K562 (cell line): ENCODE measurements around the gene HOXB4. TPM values are rescaled to one million over a fixed set of nuclear protein-coding genes. Genes with fewer than 3 reads are reported as not detected.

Experiments
- ATAC-seq: fragments of 200-7000 bp; cut with Tn5 transposase; 3 replicates; pipeline ENCODE4 v1.9.1; 2020; ENCODE audit warnings: moderate library complexity
- BruUV-seq: library from RNA; stranded (reverse); fragments of 400-500 nt; replicated peaks from 2 replicates; lab custom pipeline; 2021; lab: Mats Ljungman, UMichigan
- CTCF ChIA-PET: fragments of 300-600 bp; formaldehyde crosslinking; extraction: SDS; loops from one replicate; lab custom pipeline; 2021; ENCODE audit warnings: low intra/inter-chr PET ratio; lab: Yijun Ruan, JAX
- POLR2A ChIA-PET: fragments of 300-600, 350-650 bp; sonication (Branson Sonifier 250); formaldehyde crosslinking; extraction: SDS; loops from one replicate; lab custom pipeline; 2021; ENCODE audit warnings: antibody characterized with exemption, inconsistent platforms; lab: Yijun Ruan, JAX
- DNase-seq, 4 experiments: peaks; one replicate each; pipeline versions ENCODE4 v3.0.0 to v3.0.0-alpha.2; 2011 to 2018; ENCODE audit warnings: low spot score in 3 of 4, mixed read lengths in 3 of 4; ENCODE audit errors: extremely low read depth in 1 of 4
- FAIRE-seq: peaks from 2 replicates; lab custom pipeline; 2011; peaks lifted over from hg19 to GRCh38; lab: Jason Lieb, UNC
- H2AFZ ChIP-seq: 2 replicates; pipeline ENCODE4 v1.6.0; 2011; ENCODE audit warnings: low read depth, low read length, control low read depth, inconsistent platforms
- H3K27ac ChIP-seq: fragments of 200-600 bp; 3 replicates; pipeline ENCODE4 v1.8.0; 2011; ENCODE audit warnings: low read depth, mild to moderate bottlenecking, control low read depth, inconsistent platforms, low read length, moderate library complexity, mixed read lengths; ENCODE audit errors: extremely low read depth
- H3K27me3 ChIP-seq, 2 experiments: fragments of 300-600 bp in 1 of 2; 2 replicates in 1 of 2; 3 replicates in 1 of 2; pipeline versions ENCODE4 v1.6.0 to v1.8.0; 2011; ENCODE audit warnings: inconsistent platforms in 2 of 2, low read length in 2 of 2, mild to moderate bottlenecking in 1 of 2, mixed read lengths in 1 of 2, moderate library complexity in 1 of 2; ENCODE audit not compliant: control insufficient read depth in 2 of 2, insufficient read depth in 2 of 2
- H3K36me3 ChIP-seq: fragments of 300-600 bp; 3 replicates; pipeline ENCODE4 v1.8.0; 2011; ENCODE audit warnings: mild to moderate bottlenecking, low read length, inconsistent platforms; ENCODE audit not compliant: control insufficient read depth, insufficient read depth
- H3K4me1 ChIP-seq, 2 experiments: fragments of 200-600 bp in 1 of 2; replicated peaks in 1 of 2; 2 replicates in 1 of 2; 3 replicates in 1 of 2; pipeline versions ENCODE4 v1.5.1 to v1.8.0; 2011; ENCODE audit warnings: inconsistent platforms in 2 of 2, low read length in 2 of 2, mild to moderate bottlenecking in 1 of 2, mixed read lengths in 1 of 2, moderate library complexity in 1 of 2; ENCODE audit not compliant: control insufficient read depth in 2 of 2, insufficient read depth in 2 of 2
- H3K4me2 ChIP-seq: 2 replicates; pipeline ENCODE4 v1.6.1; 2011; ENCODE audit warnings: low read length, control low read depth, inconsistent platforms, mixed read lengths; ENCODE audit not compliant: insufficient read depth
- H3K4me3 ChIP-seq: fragments of 200-600 bp; sonication (generic), shearing (Covaris generic); 2 replicates; pipeline ENCODE4 v1.5.1; 2016; ENCODE audit warnings: control low read depth, inconsistent platforms
- H3K79me2 ChIP-seq: fragments of 200-600 bp; 3 replicates; pipeline ENCODE4 v1.8.0; 2011; ENCODE audit warnings: low read length, inconsistent platforms; ENCODE audit not compliant: control insufficient read depth, insufficient read depth
- H3K9ac ChIP-seq, 2 experiments: 2 replicates each; pipeline versions ENCODE4 v1.6.0 to v1.6.1; 2011; ENCODE audit warnings: low read depth in 2 of 2, low read length in 2 of 2, control low read depth in 1 of 2, inconsistent platforms in 1 of 2, mild to moderate bottlenecking in 1 of 2, mixed read lengths in 1 of 2; ENCODE audit not compliant: insufficient read depth in 1 of 2
- H3K9me1 ChIP-seq: one replicate; pipeline ENCODE4 v1.6.0; 2011; ENCODE audit warnings: inconsistent platforms, mild to moderate bottlenecking, low read length, moderate library complexity; ENCODE audit not compliant: control insufficient read depth, insufficient read depth
- H3K9me3 ChIP-seq: replicated peaks from 2 replicates; pipeline ENCODE4 v1.5.1; 2011; ENCODE audit warnings: low read depth, low read length, inconsistent platforms; ENCODE audit not compliant: control insufficient read depth, insufficient read depth
- H4K20me1 ChIP-seq: replicated peaks from 2 replicates; pipeline ENCODE4 v1.6.1; 2011; ENCODE audit warnings: low read length, inconsistent platforms, mixed read lengths; ENCODE audit not compliant: control insufficient read depth, insufficient read depth
- CXXC5 ChIP-seq: fragments of 250-450 bp; sonication (Bioruptor Pico); IDR thresholded peaks from 2 replicates; pipeline ENCODE4 v1.8.0; 2022; ENCODE audit warnings: inconsistent platforms, mild to moderate bottlenecking, moderate library complexity
- GABPA ChIP-seq: fragments of 200-800 bp; sonication (Bioruptor generic); conservative IDR thresholded peaks from 2 replicates; pipeline ENCODE4 v1.6.1; 2016; ENCODE audit warnings: low read depth, missing genetic modification characterization, missing compliant biosample characterization
- KDM5B ChIP-seq: fragments of 200-600 bp; sonication (generic); IDR thresholded peaks from 2 replicates; pipeline ENCODE4 v1.6.1; 2012; ENCODE audit warnings: low read depth, mild to moderate bottlenecking, moderate library complexity, low read length, control low read depth, inconsistent platforms; ENCODE audit not compliant: insufficient replicate concordance
- L3MBTL2 ChIP-seq: fragments of 450-650 bp; IDR thresholded peaks from 2 replicates; pipeline ENCODE4 v1.6.1; 2016; ENCODE audit warnings: mild to moderate bottlenecking, moderate library complexity
- MYC ChIP-seq, 2 experiments: fragments of 250-450 bp in 1 of 2; sonication (Bioruptor Pico) in 1 of 2; IDR thresholded peaks; 2 replicates each; pipeline versions ENCODE4 v1.5.1 to v1.6.1; 2012 to 2021; ENCODE audit warnings: low read depth in 2 of 2, borderline replicate concordance in 1 of 2, improper control_type of control experiment in 1 of 2, low read length in 1 of 2, mild to moderate bottlenecking in 1 of 2, moderate library complexity in 1 of 2
- TCFL5 ChIP-seq: fragments of 250-450 bp; sonication (Bioruptor Pico); conservative IDR thresholded peaks from 2 replicates; pipeline ENCODE4 v1.6.1; 2021; ENCODE audit warnings: mild to moderate bottlenecking, moderate library complexity, matching md5 sums
- YY1 ChIP-seq, 3 experiments: IDR thresholded peaks; 2 replicates each; pipeline ENCODE4 v1.6.1; 2011; ENCODE audit warnings: low read length in 2 of 3, mild to moderate bottlenecking in 2 of 3, moderate library complexity in 2 of 3, borderline replicate concordance in 1 of 3, control low read depth in 1 of 3, low read depth in 1 of 3; ENCODE audit not compliant: insufficient read depth in 3 of 3, insufficient replicate concordance in 2 of 3, control insufficient read depth in 1 of 3, insufficient read length in 1 of 3; ENCODE audit errors: extremely low read depth in 1 of 3
- WGBS: fragments of 100-300 bp; shearing (Covaris generic); methylation state at CpG from one replicate; pipeline ENCODE4 v1.1.6; 2016; ENCODE audit warnings: low coverage, mixed read lengths; ENCODE audit not compliant: insufficient coverage; ENCODE audit errors: missing lambda C conversion rate; 5-methylcytosine and 5-hydroxymethylcytosine counted together
- in situ Hi-C: fragments of 300-500 bp; cut with MboI; formaldehyde crosslinking; loops from 4 replicates; pipeline ENCODE4 v1.15.0; 2018; ENCODE audit warnings: inconsistent platforms, mixed read lengths
- intact Hi-C: fragments of 100-400 bp; cut with micrococcal nuclease; formaldehyde crosslinking; loops from 2 replicates; pipeline ENCODE4 v1.14.2; 2022
- polyA plus RNA-seq, 8 experiments: library from polyadenylated mRNA; depleted of rRNA in 4 of 8; stranded (reverse) in 5 of 8; unstranded in 3 of 8; fragments of >200 nt; fragmentation: Nextera tagmentation in 2 of 8; fragmentation: Illumina TruSeq in 1 of 8; extraction: Ambion mirVana in 2 of 8; extraction: Trizol in 1 of 8; gene quantifications; 2 replicates each; pipeline versions ENCODE4 v1.2.1 to v1.2.3, GENCODE V29; 2011 to 2014; ENCODE audit warnings: inconsistent platforms in 1 of 8, missing spikeins in 1 of 8
- total RNA-seq, 7 experiments: library from RNA; depleted of rRNA in 6 of 7; stranded (reverse); fragments of >200 nt in 6 of 7; fragmentation: Illumina TruSeq in 2 of 7; extraction: Trizol in 2 of 7; gene quantifications; 2 replicates each; pipeline versions ENCODE4 v1.2.1 to v1.2.3, GENCODE V29; 2011 to 2021; ENCODE audit warnings: low replicate concordance in 1 of 7
- TF ChIP-seq, protein P1 (sequence below): fragments of 450-650 bp; IDR thresholded peaks from 2 replicates; pipeline ENCODE4 v1.6.1; 2016

The HOXB4 gene
- total and polyA plus RNA-seq, 9 of the 15 experiments (the other 6 are each of a cell fraction or from before 2014, with no cell fraction given): 1.6 to 34.9 (median 14.9) TPM

DNA sequence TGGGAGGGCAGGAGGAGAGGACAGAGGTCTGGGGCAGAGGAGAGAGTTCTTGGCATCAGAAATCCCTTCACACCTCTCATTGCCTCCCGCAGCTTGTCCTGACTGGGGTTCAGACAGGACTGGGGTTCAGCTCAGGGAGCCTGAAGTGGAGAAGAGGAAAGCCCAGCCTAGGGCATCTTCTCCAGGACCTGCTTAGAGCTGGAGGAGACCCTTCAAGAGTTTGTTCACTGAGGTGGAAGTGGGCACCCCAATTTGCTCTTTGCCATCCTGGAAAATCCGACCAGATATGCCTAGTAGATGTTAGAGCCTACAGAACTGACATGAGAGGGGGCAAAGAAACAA is 9.9 kb upstream of the HOXB4 start:
- no peak for DNase-seq
- TF ChIP-seq MYC (IDR thresholded peaks at IDR 0.05; ENCODE audit: low read depth, low read length) (no peak), MYC (CRISPR knock-in tag; IDR thresholded peaks at IDR 0.05; ENCODE audit: borderline replicate concordance, low read depth) (0 out of 2 replicates have a peak, but pooled peaks have one; percentile 17), TCFL5 (CRISPR knock-in tag) (no peak)
- Histone ChIP-seq H3K9me3 (no peaks in the 10 kb centered on the region), H3K4me2 (no peak overlapping the region), H4K20me1 (no peaks in the 10 kb centered on the region), H2AFZ (no peak overlapping the region), H3K36me3 (no peaks in the 10 kb centered on the region), H3K79me2 (peaks cover 16% of the 10 kb centered on the region), H3K27me3 (no peaks in the 10 kb centered on the region), H3K9me1 (no peaks in the 10 kb centered on the region), H3K4me3 (no peak overlapping the region), H3K27ac (no peak overlapping the region), H3K4me1 (peaks cover 21 to 25% of the 10 kb centered on the region in 2 experiments), H3K9ac (no peak overlapping the region)
- no peak for FAIRE-seq
- 48% methylated on average over 2 of the region's 2 CpGs for WGBS
- ChIA-PET CTCF (no interaction called here), POLR2A (interaction anchor here (0.5 to 2.0 kb wide), 10 partner anchors 8 to 236 kb away, joined by 3 to 6 read pairs (median 3); partner anchors contain the start of gene HOXB6)
- intact Hi-C loops (no loop called here), in situ Hi-C loops (no loop called here)
- no TSS peak for BruUV-seq
- ATAC-seq: no peak

DNA sequence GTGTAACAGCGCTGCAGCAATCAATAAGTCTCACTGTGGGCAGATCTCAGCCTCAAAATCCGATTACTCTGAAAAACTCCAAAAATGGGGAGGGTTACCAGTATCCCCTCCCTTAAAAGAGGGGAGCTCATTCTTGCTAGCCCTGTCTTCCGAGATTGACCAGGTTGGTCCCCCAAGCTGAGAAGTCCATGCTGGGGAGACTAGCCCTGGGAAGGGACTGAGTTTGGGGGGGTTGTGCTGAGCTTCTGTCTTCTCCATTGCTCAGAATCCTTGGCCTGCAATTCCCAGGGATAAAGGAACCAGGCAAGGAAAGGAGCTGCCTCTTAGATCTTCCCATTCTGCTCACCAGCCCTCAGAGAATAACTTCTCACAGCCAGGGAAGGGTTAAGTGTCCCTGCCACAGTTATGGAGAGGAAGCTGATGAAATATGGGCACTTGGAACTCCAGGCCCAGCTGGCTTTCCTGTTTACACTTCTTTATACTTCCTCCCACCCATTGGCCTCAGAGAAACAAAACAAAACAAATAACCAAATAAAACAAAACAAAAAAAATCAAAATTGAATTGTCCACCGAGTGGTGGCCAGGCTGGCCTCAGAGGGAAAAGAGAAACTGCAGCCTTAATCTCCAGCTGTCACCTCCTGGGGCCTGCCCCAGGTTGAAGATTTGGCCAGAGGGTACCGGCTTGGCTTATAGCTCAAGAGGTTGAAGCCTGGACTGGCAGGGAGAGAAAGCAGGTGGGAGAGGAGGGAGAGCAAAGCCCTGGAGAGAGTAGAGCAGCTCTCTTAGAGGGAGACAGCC is 9.3 kb upstream of the HOXB4 start:
- Histone ChIP-seq H3K9me3 (no peaks in the 10 kb centered on the region), H2AFZ (no peak overlapping the region), H3K4me3 (no peak overlapping the region), H3K36me3 (no peaks in the 10 kb centered on the region), H3K27me3 (no peaks in the 10 kb centered on the region), H3K4me1 (peaks cover 27 to 29% of the 10 kb centered on the region in 2 experiments), H3K27ac (no peak overlapping the region), H4K20me1 (no peaks in the 10 kb centered on the region), H3K9ac (no peak overlapping the region), H3K4me2 (no peak overlapping the region), H3K79me2 (peaks cover 22% of the 10 kb centered on the region), H3K9me1 (no peaks in the 10 kb centered on the region)
- 50% methylated on average over 5 of the region's 5 CpGs for WGBS
- ChIA-PET POLR2A (interaction anchor here (0.5 to 2.0 kb wide), 9 partner anchors 14 to 422 kb away, joined by 3 to 6 read pairs (median 3); partner anchors contain the start of gene HOXB6), CTCF (no interaction called here)
- DNase-seq: no peak
- no peak for FAIRE-seq
- intact Hi-C loops: no loop called here
- no TSS peak for BruUV-seq
- no peak for ATAC-seq
- in situ Hi-C loops: no loop called here
- TF ChIP-seq GABPA (tag) (peak; percentile 69), YY1 (IDR thresholded peaks at IDR 0.05; ENCODE audit: borderline replicate concordance in 1 of 3, control insufficient read depth in 1 of 3, extremely low read depth in 1 of 3, insufficient read depth in 3 of 3, insufficient read length in 1 of 3, insufficient replicate concordance in 2 of 3, low read depth in 1 of 3, low read length in 2 of 3) (no peak), CXXC5 (CRISPR knock-in tag) (peak; percentile 16; the same call in 1 of the 2 replicates), L3MBTL2 (0 out of 2 replicates have a peak, but pooled peaks have one; percentile 20), KDM5B (no peak)
- TF ChIP-seq, protein P1, sequence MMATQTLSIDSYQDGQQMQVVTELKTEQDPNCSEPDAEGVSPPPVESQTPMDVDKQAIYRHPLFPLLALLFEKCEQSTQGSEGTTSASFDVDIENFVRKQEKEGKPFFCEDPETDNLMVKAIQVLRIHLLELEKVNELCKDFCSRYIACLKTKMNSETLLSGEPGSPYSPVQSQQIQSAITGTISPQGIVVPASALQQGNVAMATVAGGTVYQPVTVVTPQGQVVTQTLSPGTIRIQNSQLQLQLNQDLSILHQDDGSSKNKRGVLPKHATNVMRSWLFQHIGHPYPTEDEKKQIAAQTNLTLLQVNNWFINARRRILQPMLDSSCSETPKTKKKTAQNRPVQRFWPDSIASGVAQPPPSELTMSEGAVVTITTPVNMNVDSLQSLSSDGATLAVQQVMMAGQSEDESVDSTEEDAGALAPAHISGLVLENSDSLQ: peak; percentile 22; the same call in 1 of the 2 replicates
